Measurements from ENCODE around the gene CTIF. TPM values are rescaled to one million over a fixed set of nuclear protein-coding genes. Genes with fewer than 3 reads are reported as not detected.

The CTIF gene
- total RNA-seq, 2 donors from 2014 or later: 4.6 to 4.7 TPM

DNA sequence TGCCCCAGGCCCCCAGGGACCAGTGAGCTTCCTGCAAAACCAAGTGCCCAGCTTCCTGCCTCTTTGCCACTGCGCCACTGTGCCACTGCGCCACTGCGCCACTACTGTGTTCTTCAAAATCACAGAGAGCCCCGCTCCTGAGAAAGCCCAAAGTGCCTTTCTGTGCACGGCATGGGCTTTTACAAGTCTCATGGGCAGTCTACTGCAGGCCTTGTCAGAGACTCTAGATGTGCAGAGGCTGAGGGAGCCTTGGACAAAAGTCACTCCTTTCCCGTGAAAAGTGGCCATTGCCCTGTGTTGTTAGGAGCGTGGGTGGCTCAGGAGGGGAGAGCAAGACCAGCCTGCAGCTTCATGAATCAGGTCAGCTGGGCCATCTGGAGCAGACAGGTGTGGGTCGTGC, 231.4 kb downstream of the CTIF start:
- Mint-ChIP-seq H3K9me3 (no peaks in the 10 kb centered on the region), H3K27ac (no peak overlapping the region), H3K4me3 (no peak overlapping the region), H3K27me3 (ENCODE audit: low read depth) (no peaks in the 10 kb centered on the region), H3K4me1 (ENCODE audit: low read depth) (no peaks in the 10 kb centered on the region), H3K36me3 (ENCODE audit: insufficient read depth in 2 of 2) (no peaks in the 10 kb centered on the region)
- ATAC-seq (replicated peaks in 1 of 2): no peak
- no peak for DNase-seq

DNA sequence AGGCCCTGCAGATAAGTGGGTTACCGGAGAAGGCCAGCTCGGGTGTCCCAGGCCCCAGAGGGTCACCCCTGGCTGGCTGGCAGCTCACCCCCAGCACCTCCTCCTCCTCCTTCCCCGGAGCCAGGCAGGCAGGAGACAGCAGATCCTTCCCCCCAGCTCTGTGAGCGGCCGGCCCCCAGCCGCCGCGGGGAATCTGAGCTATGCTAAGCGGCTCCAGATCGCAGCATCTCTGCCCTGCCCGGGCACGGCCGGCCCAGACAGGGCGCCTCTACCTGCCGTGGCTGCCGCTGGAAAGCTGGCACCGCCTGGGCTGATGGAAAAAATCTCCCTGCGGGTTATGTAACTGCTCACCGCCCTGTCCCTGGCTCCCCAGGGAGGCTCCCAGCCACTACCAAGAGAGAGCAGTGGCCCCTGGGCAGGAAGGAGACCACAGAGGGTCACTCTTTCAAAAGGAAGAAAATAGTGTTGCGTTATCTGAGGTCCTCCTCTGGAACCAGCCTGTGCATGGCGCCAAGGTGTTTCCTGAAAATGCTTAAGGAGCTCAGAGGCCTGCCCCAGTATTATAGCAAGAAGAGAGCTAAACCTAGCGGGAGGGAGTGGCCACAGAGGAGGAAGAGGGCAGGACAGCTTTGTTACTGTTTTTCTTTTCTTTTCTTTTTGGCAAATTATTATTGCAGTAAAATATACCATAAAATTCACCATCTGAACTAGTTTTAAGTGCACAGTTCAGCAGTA, 233.0 kb downstream of the CTIF start:
- no peak overlapping the region for H3K27ac Mint-ChIP-seq
- no peaks in the 10 kb centered on the region for H3K27me3 Mint-ChIP-seq (ENCODE audit: low read depth)
- no peaks in the 10 kb centered on the region for H3K36me3 Mint-ChIP-seq (ENCODE audit: insufficient read depth in 2 of 2)
- ATAC-seq (replicated peaks in 1 of 2) (no peak), DNase-seq (no peak)
- H3K4me1 Mint-ChIP-seq (ENCODE audit: low read depth): no peaks in the 10 kb centered on the region
- no peaks in the 10 kb centered on the region for H3K9me3 Mint-ChIP-seq
- H3K4me3 Mint-ChIP-seq: no peak overlapping the region

DNA sequence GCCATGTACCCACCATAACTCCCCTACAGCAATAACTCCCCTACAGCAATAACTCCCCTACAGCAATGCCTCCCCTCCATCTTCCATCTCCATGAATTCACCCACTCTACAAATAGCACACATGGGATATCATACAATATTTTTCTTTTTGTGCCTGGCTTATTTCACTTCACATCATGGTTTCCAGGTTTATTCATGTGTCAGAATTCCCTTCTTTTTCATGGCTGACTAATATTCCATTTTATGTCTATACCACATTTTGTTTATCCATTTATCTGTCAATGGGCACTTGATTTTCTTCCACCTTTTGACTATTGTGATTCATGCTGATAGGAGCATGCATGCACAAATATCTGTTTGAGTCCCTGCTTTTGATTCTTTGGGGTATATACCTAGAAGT, 233.6 kb downstream of the CTIF start:
- H3K9me3 Mint-ChIP-seq: no peaks in the 10 kb centered on the region
- H3K27me3 Mint-ChIP-seq (ENCODE audit: low read depth): no peaks in the 10 kb centered on the region
- no peak overlapping the region for H3K4me3 Mint-ChIP-seq
- H3K27ac Mint-ChIP-seq: no peak overlapping the region
- no peak for DNase-seq
- no peak for ATAC-seq (replicated peaks in 1 of 2)
- no peaks in the 10 kb centered on the region for H3K4me1 Mint-ChIP-seq (ENCODE audit: low read depth)
- H3K36me3 Mint-ChIP-seq (ENCODE audit: insufficient read depth in 2 of 2): no peaks in the 10 kb centered on the region

GRCh38 chr18:48773821-48774220, 235.0 kb downstream of the CTIF start:
- no peak for ATAC-seq (replicated peaks in 1 of 2)
- no peaks in the 10 kb centered on the region for H3K27me3 Mint-ChIP-seq (ENCODE audit: low read depth)
- no peaks in the 10 kb centered on the region for H3K4me1 Mint-ChIP-seq (ENCODE audit: low read depth)
- H3K4me3 Mint-ChIP-seq: no peak overlapping the region
- no peak overlapping the region for H3K27ac Mint-ChIP-seq
- H3K9me3 Mint-ChIP-seq: no peaks in the 10 kb centered on the region
- no peak for DNase-seq
- H3K36me3 Mint-ChIP-seq (ENCODE audit: insufficient read depth in 2 of 2): no peaks in the 10 kb centered on the region

- H3K9me3 Mint-ChIP-seq: no peaks in the 10 kb centered on the region
- H3K4me1 Mint-ChIP-seq (ENCODE audit: low read depth): no peaks in the 10 kb centered on the region
- no peaks in the 10 kb centered on the region for H3K27me3 Mint-ChIP-seq (ENCODE audit: low read depth)
- no peak for ATAC-seq (replicated peaks in 1 of 2)
- H3K27ac Mint-ChIP-seq: no peak overlapping the region
- no peak for DNase-seq
- no peaks in the 10 kb centered on the region for H3K36me3 Mint-ChIP-seq (ENCODE audit: insufficient read depth in 2 of 2)
- no peak overlapping the region for H3K4me3 Mint-ChIP-seq
Measured at GRCh38 chr18:48774941-48775340, 236.1 kb downstream of the CTIF start.

DNA sequence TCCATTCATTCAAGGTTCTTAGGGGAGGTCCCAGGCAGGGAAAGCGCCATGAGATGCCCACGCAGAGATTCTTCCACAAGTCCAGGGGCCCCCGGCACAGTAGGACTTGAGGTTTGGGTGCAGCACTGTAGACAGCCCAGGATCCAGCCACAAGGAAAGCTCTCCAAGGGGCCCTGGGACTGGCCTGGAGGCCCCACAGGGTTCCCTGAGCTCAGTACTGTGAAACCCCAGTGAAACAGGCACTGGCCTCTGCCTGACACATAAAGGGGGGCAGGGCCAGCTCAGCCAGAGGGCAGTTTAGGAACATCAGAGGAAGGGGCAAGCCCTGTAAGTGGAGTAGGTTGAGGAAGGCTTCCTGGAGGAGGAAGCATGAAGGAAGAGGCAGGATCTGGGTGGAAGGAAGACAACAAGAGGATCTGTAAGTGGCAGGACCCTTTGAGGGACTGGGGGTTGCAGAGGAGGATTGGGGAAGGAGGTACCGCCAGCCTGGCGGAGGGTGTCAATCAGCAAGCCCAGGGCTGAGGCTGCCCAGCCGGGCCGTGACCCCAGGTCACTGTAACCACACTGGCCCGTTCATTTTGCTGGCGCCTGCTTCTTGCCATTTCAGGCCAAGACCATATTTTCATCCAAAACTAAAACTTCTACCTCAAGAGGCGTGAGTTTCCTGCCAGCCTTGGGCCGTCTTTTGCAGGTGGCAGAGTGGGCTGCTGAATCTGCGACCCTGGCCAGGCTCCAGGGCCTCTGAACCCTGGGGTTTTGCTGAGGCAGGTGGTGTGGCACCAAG, 236.7 kb downstream of the CTIF start:
- ATAC-seq (replicated peaks in 1 of 2) (no peak), DNase-seq (no peak)
- Mint-ChIP-seq H3K36me3 (ENCODE audit: insufficient read depth in 2 of 2) (no peaks in the 10 kb centered on the region), H3K27me3 (ENCODE audit: low read depth) (no peaks in the 10 kb centered on the region), H3K4me3 (no peak overlapping the region), H3K27ac (no peak overlapping the region), H3K9me3 (no peaks in the 10 kb centered on the region), H3K4me1 (ENCODE audit: low read depth) (no peaks in the 10 kb centered on the region)

GRCh38 chr18:48776156-48776555, 237.3 kb downstream of the CTIF start:
- no peak for DNase-seq
- Mint-ChIP-seq H3K4me1 (ENCODE audit: low read depth) (no peaks in the 10 kb centered on the region), H3K27me3 (ENCODE audit: low read depth) (no peaks in the 10 kb centered on the region), H3K9me3 (no peaks in the 10 kb centered on the region), H3K4me3 (no peak overlapping the region), H3K27ac (no peak overlapping the region), H3K36me3 (ENCODE audit: insufficient read depth in 2 of 2) (no peaks in the 10 kb centered on the region)
- ATAC-seq (replicated peaks in 1 of 2): no peak

DNA sequence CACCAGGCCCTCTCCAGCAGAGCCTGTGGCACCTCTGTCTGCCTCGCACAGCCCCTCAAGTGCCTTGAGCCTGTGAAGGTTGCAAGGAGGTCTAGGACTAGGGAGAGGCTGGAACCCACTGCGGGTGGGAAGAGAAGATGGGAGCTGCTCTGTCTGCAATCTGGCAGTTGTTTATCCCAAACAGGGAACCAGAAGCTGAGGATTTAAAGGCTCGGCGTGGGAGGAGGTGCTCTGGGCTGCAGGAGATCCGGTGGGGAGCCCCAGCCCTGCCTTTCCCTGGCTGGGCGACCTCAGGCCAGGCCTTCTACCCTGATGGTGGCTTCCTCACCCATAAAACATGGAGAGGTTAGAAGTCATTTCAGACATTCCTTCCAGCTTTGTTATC, 237.8 kb downstream of the CTIF start:
- Mint-ChIP-seq H3K4me3 (no peak overlapping the region), H3K27ac (no peak overlapping the region), H3K27me3 (ENCODE audit: low read depth) (no peaks in the 10 kb centered on the region), H3K36me3 (ENCODE audit: insufficient read depth in 2 of 2) (no peaks in the 10 kb centered on the region), H3K4me1 (ENCODE audit: low read depth) (no peaks in the 10 kb centered on the region), H3K9me3 (no peaks in the 10 kb centered on the region)
- ATAC-seq (replicated peaks in 1 of 2): no peak
- no peak for DNase-seq

GRCh38 chr18:48777026-48777743, 238.4 kb downstream of the CTIF start:
- ATAC-seq (replicated peaks in 1 of 2) (peak; percentile 86 to 92), DNase-seq (peak; percentile 66 to 81)
- no peaks in the 10 kb centered on the region for H3K9me3 Mint-ChIP-seq
- no peaks in the 10 kb centered on the region for H3K36me3 Mint-ChIP-seq (ENCODE audit: insufficient read depth in 2 of 2)
- no peaks in the 10 kb centered on the region for H3K4me1 Mint-ChIP-seq (ENCODE audit: low read depth)
- no peak overlapping the region for H3K4me3 Mint-ChIP-seq
- H3K27me3 Mint-ChIP-seq (ENCODE audit: low read depth): no peaks in the 10 kb centered on the region
- H3K27ac Mint-ChIP-seq: no peak overlapping the region

GRCh38 chr18:48777744-48778116, 238.9 kb downstream of the CTIF start:
- Mint-ChIP-seq H3K27ac (no peak overlapping the region), H3K9me3 (no peaks in the 10 kb centered on the region), H3K27me3 (ENCODE audit: low read depth) (no peaks in the 10 kb centered on the region), H3K36me3 (ENCODE audit: insufficient read depth in 2 of 2) (no peaks in the 10 kb centered on the region), H3K4me3 (no peak overlapping the region), H3K4me1 (ENCODE audit: low read depth) (no peaks in the 10 kb centered on the region)
- peak in 1 of 2 donors; percentile 3 for ATAC-seq (replicated peaks in 1 of 2)
- no peak for DNase-seq

DNA sequence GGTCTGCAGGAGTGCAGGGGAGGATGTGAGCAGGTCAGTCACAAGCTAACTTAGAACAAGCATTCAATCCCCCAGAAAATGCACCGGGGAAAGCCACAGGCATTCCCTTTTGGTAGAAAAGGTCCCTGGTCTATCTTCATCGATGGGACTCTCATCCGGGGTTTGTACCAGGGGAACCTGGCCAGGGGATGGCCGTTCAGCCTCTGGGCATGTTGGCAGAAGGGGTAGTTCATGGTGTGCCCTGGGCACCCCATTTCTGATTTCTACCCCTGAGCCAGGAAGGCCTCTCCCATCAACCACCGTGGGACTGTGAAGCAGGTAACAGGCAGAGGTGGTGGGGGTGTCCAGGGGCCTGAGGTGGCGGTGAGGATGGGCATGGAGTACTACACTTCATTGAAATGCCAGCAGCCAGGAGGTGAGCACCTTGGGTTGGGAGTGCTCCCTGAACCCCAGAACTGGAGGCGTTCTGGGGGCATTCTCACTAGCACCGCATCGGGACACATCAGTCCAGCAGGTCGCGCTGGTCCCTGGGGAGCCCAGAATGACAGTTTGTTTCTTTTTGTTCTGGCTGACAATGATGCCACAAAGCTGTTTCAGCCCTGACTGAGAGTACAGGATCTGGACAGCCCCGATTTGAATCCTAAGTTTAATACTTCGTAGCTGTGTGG, 239.6 kb downstream of the CTIF start:
- Mint-ChIP-seq H3K9me3 (no peaks in the 10 kb centered on the region), H3K27ac (no peak overlapping the region), H3K27me3 (ENCODE audit: low read depth) (no peaks in the 10 kb centered on the region), H3K4me3 (no peak overlapping the region), H3K36me3 (ENCODE audit: insufficient read depth in 2 of 2) (no peaks in the 10 kb centered on the region), H3K4me1 (ENCODE audit: low read depth) (no peaks in the 10 kb centered on the region)
- DNase-seq: no peak
- no peak for ATAC-seq (replicated peaks in 1 of 2)

DNA sequence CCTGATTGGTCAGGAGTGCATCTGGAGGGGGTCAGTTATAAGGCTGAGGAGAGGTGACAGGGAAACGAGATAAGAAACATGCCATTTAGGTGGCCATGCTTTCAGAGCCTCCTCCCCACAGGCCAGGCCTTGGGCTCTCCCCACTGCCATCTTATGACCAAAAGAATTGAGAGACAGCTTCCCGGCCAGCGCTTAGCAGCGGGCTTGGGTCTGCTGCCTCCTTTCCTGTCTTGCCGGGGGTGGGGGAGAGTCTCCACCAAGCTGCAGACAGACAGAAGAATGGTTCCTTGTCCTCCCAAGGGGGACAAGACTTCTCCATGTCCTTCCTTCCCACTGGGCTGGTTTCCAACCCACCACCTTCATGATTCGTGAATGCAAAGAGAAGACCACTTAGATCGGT, 240.6 kb downstream of the CTIF start:
- DNase-seq: no peak
- ATAC-seq (replicated peaks in 1 of 2): no peak
- H3K27ac Mint-ChIP-seq: no peak overlapping the region
- H3K4me3 Mint-ChIP-seq: no peak overlapping the region
- H3K4me1 Mint-ChIP-seq (ENCODE audit: low read depth): peaks cover 6% of the 10 kb centered on the region
- no peaks in the 10 kb centered on the region for H3K36me3 Mint-ChIP-seq (ENCODE audit: insufficient read depth in 2 of 2)
- H3K9me3 Mint-ChIP-seq: no peaks in the 10 kb centered on the region
- no peaks in the 10 kb centered on the region for H3K27me3 Mint-ChIP-seq (ENCODE audit: low read depth)
